Prostate gland (tissue), 2 donors: ENCODE measurements around the gene MYL1.

ENCODE experiments used
- CTCF ChIP-seq, 4 experiments: fragments of 200-600 bp in 2 of 4; fragments of 450-650 bp in 2 of 4; sonication (generic) in 2 of 4; IDR thresholded peaks; 1 replicate in 3 of 4; 2 replicates in 1 of 4; pipeline ENCODE4 v1.5.1; 2016 to 2019; ENCODE audit warnings: antibody characterized with exemption in 4 of 4, mild to moderate bottlenecking in 2 of 4, moderate library complexity in 2 of 4
- POLR2A ChIP-seq: fragments of 450-650 bp; IDR thresholded peaks from one replicate; pipeline ENCODE4 v1.6.1; 2016; ENCODE audit warnings: antibody characterized with exemption, mild to moderate bottlenecking
- POLR2AphosphoS5 ChIP-seq: sonication (generic); formaldehyde crosslinking; IDR thresholded peaks from one replicate; pipeline ENCODE4 v1.6.1; 2017; ENCODE audit warnings: antibody characterized with exemption

- TF ChIP-seq CTCF (IDR thresholded peaks at IDR 0.05) (no peak), POLR2AphosphoS5 (no peak), POLR2A (no peak)
Measured at GRCh38 chr2:210268281-210268680, 46.7 kb downstream of the MYL1 start.
